BE2C (cell line): ENCODE data around the gene POLR3H.

Experiments
- DNase-seq: peaks from one replicate; pipeline ENCODE4 v3.0.0-alpha.2; 2020
- H3K27me3 ChIP-seq: fragments of 250-450 bp; sonication (Bioruptor Pico); 2 replicates; pipeline ENCODE4 v1.5.1; 2020; ENCODE audit warnings: mild to moderate bottlenecking
- H3K36me3 ChIP-seq: fragments of 250-450 bp; sonication (Bioruptor Pico); 2 replicates; pipeline ENCODE4 v1.5.1; 2020; ENCODE audit warnings: mild to moderate bottlenecking
- H3K4me1 ChIP-seq: fragments of 250-450 bp; sonication (Bioruptor Pico); 2 replicates; pipeline ENCODE4 v1.5.1; 2020
- H3K4me3 ChIP-seq: 2 replicates; pipeline ENCODE4 v1.5.1; 2011; ENCODE audit warnings: low read depth, low read length
- H3K9me3 ChIP-seq: fragments of 250-450 bp; sonication (Bioruptor Pico); 2 replicates; pipeline ENCODE4 v1.5.1; 2020
- CTCF ChIP-seq: IDR thresholded peaks from 2 replicates; pipeline ENCODE4 v1.5.1; 2012; ENCODE audit warnings: mild to moderate bottlenecking, low read depth, low read length

POLR3H gene

GRCh38 chr22:41500303-41500702, 44.0 kb downstream of the POLR3H start:
- Histone ChIP-seq H3K4me1 (no peaks in the 10 kb centered on the region), H3K36me3 (peaks cover 55% of the 10 kb centered on the region), H3K9me3 (no peaks in the 10 kb centered on the region), H3K27me3 (no peaks in the 10 kb centered on the region), H3K4me3 (no peak overlapping the region)
- TF ChIP-seq CTCF = no peak
- DNase-seq = no peak

DNA sequence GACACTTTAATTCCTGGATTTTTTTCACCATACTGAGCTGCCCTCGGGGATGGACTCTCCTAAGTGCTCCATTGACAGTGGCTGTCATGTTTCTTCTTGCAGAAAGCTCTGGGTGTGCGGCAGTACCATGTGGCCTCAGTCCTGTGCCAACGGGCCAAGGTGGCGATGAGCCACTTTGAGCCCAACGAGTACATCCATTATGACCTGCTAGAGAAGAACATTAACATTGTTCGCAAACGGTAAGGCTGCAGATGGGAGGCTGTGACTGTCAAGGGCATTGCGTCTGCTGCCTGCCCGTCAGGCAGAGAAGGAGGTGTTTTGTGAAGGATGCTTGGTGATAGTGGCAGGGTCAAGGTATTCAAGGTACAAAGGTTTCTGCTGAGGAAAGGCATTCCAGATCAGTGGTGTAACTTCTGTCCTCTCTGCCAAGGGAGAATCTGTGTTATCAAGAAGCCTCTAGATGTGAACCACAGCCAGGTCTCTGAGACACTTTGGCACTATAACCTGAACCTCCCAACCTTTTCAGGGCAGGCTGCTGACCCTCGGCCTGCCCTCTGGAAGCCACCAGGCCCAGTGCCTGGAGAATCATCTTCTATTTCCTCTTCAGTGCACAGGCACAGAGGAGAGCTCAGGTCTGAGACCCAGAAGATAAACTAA, 44.5 kb downstream of the POLR3H start:
- Histone ChIP-seq H3K36me3 (peaks cover 52% of the 10 kb centered on the region), H3K27me3 (no peaks in the 10 kb centered on the region), H3K4me1 (no peaks in the 10 kb centered on the region), H3K4me3 (no peak overlapping the region), H3K9me3 (no peaks in the 10 kb centered on the region)
- no peak for TF ChIP-seq CTCF
- no peak for DNase-seq

GRCh38 chr22:41498303-41498835, 45.9 kb downstream of the POLR3H start:
- Histone ChIP-seq H3K27me3 (no peaks in the 10 kb centered on the region), H3K4me3 (no peak overlapping the region), H3K9me3 (no peaks in the 10 kb centered on the region), H3K36me3 (peaks cover 40% of the 10 kb centered on the region), H3K4me1 (no peaks in the 10 kb centered on the region)
- no peak for TF ChIP-seq CTCF
- no peak for DNase-seq

DNA sequence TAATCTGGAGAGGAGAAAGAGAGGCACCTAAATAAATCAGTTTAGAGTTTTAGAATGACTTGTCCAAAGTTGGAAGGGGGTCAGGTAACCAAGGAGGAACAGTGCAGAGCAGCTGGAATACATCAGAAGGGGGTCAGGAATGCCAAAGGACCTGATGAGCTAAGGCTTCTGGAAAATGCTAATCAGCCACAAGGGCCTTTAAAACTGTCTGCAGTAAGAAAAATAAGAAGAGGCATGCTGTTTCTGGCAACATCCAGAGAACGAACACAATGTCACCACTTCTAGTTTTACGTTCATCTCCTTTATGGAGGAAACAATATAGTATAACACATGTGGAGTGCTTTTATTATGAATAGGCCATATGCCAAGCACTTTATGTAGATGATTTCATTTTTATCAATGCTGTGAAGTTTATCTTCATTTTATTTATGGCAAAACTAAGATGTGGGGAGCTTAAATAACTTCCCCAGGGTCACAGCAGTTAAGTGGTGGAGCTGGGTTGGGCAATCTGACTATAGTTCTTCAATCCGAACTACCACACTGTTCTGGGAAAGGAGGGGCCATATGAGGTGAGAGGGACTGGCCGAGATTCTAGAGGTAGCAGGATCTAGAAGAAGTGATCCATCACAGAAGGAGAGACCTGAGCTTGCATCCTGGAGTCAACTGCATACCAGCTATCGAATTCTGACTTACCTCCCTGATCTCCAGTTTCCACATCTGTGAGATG, 52.7 kb downstream of the POLR3H start:
- DNase-seq = no peak
- Histone ChIP-seq H3K9me3 (no peaks in the 10 kb centered on the region), H3K4me3 (no peak overlapping the region), H3K4me1 (peaks cover 14% of the 10 kb centered on the region), H3K36me3 (peaks cover 7% of the 10 kb centered on the region), H3K27me3 (no peaks in the 10 kb centered on the region)
- TF ChIP-seq CTCF = no peak

DNA sequence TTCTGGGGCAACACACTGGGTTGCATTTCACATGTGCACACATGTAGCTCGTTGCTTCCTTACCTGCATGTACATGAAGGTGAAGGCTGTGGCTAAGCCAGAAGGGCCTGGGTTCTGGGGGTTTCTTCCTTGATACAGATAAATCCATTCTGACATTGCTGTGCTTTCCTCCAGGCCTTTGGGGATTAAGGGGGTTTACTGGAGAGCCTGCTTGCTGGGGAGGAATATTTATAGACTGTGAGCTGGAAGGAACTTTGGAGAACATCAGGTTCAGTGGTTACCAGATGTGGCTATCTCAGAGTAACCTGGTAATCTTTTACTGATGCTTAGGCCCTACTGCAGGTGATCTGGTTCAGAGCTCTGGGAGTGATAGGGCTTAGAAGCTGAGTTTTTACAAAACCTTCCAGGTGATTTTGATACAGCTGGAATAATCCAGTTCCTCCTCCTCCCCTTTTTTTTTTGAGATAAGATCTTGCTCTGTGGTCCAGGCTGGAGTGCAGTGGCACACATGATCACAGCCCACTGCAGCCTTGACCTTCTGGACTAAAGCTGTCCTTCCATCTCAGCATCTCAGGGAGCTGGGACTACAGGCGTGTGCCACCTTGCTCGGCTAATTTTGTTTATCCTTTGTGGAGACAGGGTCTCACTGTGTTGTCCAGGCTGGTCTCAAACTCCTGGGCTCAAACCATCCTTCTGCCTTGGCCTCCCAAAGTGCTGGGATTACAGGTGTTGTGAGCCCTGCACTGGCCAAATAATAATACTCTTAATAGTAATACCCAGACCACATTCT, 55.5 kb downstream of the POLR3H start:
- H3K27me3 ChIP-seq = no peaks in the 10 kb centered on the region
- H3K4me1 ChIP-seq = peaks cover 14% of the 10 kb centered on the region
- H3K4me3 ChIP-seq = no peak overlapping the region
- no peak for TF ChIP-seq CTCF
- H3K9me3 ChIP-seq = no peaks in the 10 kb centered on the region
- DNase-seq = no peak
- H3K36me3 ChIP-seq = peaks cover 3% of the 10 kb centered on the region; the same call in 1 of the 2 replicates
